ENCODE measurements around the gene SLC17A9.

SLC17A9 gene

DNA sequence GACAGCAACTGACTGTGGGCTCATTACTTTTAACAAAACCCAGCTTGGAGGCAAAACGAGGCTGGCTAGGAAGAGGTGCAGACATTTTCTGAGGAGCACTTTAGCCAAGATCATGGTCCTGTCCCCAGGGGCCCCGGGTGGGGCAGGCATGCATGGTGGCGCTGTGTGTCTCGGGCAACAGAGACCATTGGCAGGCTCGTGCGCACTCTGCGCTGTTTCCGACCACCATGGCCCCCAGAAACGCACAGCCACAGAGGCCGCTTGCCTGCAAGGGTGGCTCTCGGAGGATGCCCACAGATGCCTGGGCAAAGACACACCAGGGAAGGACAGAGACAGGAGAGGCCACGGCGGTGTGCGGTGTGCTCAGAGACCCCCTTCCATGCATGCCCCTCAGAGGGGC is 47.5 kb downstream of the SLC17A9 start:
- Mint-ChIP-seq H3K36me3 (no peaks in the 10 kb centered on the region), H3K4me1 (no peaks in the 10 kb centered on the region), H3K27me3 (peaks cover 97% of the 10 kb centered on the region), H3K27ac (no peak overlapping the region), H3K9me3 (no peaks in the 10 kb centered on the region), H3K4me3 (no peak overlapping the region)
- no peak for ATAC-seq

DNA sequence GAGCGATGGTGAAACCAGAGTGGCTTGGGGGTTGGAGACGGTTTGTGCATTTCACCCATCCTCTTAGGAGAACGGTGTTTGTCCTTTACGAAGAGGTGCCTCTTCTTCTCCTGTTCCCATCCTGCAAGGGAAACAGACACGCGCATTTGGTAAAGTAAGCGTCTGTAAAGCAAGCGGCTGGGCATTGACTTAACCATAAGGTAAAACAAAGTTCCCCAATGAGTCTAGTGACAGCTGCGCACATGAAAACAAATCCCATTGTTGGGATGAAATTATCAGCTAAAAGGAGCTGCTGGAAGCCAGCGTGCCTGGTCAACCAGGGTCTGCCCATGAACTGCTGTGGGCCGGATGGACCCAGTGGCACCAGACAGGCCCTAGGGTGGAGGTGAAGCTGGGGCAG is 48.4 kb downstream of the SLC17A9 start:
- no peak overlapping the region for H3K27ac Mint-ChIP-seq
- no peak overlapping the region for H3K4me3 Mint-ChIP-seq
- ATAC-seq, result no peak
- peaks cover 94% of the 10 kb centered on the region for H3K27me3 Mint-ChIP-seq
- no peaks in the 10 kb centered on the region for H3K4me1 Mint-ChIP-seq
- H3K36me3 Mint-ChIP-seq, result no peaks in the 10 kb centered on the region
- no peaks in the 10 kb centered on the region for H3K9me3 Mint-ChIP-seq

DNA sequence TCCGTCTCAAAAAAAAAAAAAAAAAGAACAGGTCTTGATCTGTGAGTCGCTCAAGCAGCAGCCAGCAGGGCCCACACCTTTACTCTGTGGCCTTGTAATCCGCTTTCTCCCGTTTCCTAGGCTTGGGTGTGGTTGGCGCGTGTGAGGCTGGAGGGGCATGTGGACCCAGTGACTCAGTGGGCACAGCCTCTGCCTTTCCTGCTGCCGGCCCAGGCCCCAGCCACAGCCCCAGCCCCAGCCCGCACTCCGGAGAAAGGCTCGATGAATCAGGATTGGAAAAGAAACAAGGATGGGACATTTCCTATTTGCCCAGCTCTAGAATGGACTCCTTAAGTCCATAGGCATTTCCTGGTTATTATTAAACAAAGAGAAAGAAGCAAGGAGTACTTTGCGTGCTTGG is 50.0 kb downstream of the SLC17A9 start:
- Mint-ChIP-seq H3K4me1 (no peaks in the 10 kb centered on the region), H3K27me3 (peaks cover 83% of the 10 kb centered on the region), H3K9me3 (no peaks in the 10 kb centered on the region), H3K4me3 (no peak overlapping the region), H3K36me3 (no peaks in the 10 kb centered on the region), H3K27ac (no peak overlapping the region)
- ATAC-seq, result no peak

DNA sequence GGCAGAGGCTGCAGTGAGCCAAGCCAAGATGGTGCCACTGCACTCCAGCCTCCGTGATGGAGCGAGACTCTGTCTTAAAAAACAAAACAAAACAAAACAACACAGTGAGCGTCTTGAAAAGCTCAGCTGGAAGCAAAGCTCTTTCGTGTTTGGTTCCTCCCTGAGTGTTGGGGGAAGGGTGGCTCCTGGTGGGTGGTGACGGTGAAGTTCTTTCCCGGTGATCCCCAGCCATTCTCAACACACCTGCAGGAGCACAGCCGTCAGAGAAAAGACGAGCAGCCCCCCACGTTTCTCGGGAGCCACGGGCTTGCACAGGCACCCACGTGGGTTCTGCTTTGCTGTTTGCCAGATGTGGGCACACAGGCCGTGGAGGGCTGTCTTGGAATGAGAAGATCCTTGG is 51.0 kb downstream of the SLC17A9 start:
- Mint-ChIP-seq H3K27me3 (peaks cover 83% of the 10 kb centered on the region), H3K4me1 (peaks cover 10% of the 10 kb centered on the region), H3K9me3 (no peaks in the 10 kb centered on the region), H3K4me3 (no peak overlapping the region), H3K27ac (no peak overlapping the region), H3K36me3 (no peaks in the 10 kb centered on the region)
- no peak for ATAC-seq

DNA sequence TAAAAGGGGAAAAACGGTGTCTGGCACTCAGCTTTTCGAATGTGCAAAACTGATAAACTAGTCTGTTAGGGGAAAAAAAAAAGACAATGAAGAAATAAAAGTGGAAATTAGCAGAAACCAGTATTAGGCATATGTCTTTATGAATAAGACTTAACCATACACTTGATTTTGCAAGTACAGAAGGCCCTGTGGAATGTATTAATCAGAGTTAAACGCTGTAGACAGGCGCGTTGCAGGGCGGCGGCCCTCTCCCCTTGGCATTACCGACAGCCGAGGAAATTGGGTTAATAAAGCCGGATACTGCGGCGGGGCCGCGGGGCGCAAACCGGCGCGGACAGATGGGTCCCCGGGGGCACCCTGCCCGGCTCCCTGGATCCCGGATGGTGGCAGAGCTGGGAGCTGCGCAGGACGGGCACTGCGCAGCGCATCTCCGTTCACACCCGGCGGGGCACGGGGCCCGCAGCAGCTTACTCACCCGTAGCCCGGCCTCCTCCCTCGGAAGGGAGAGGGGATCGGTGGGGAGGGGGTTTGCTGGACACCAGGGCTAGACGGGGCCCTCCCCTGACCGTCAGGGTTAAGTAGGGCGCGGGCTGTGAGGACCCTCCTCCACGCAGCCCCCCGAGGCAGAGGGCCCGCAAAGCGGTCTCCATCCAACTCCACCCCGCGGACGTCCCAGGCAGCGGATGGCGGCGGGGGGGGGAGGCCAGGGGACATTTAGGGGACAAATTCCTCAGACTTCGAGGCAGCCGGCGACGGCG is 52.3 kb downstream of the SLC17A9 start:
- H3K36me3 Mint-ChIP-seq, result no peaks in the 10 kb centered on the region
- no peak overlapping the region for H3K4me3 Mint-ChIP-seq
- no peak overlapping the region for H3K27ac Mint-ChIP-seq
- H3K27me3 Mint-ChIP-seq, result peaks cover 81% of the 10 kb centered on the region
- no peaks in the 10 kb centered on the region for H3K9me3 Mint-ChIP-seq
- peaks cover 22% of the 10 kb centered on the region for H3K4me1 Mint-ChIP-seq
- ATAC-seq, result no peak

DNA sequence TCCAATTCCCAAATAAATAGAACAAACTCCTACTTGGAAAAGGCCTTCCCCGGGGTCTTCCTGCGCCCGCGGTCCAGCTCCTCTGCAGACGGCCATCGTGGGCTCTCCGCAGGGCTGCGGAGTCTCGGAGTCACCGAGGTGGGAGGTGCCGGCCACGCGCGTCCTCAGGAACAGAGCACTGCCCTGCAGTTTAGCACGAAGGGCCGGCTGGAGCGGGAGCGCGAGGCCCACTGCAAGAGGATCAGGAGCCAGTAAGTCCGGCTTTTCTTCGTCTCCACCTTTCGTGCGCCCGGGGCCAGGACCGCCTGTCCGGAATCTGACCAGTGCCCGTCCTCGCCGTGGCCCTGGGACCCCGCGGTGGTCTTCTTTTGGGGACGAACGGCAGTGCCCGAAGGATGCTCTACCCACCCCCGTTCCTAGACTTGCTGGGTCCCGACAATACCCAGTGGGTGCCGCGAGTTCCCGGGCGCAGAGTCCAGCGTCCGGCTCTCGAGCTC is 52.9 kb downstream of the SLC17A9 start:
- Mint-ChIP-seq H3K4me1 (peaks cover 28% of the 10 kb centered on the region), H3K9me3 (no peaks in the 10 kb centered on the region), H3K27ac (no peak overlapping the region), H3K36me3 (no peaks in the 10 kb centered on the region), H3K27me3 (peaks cover 81% of the 10 kb centered on the region), H3K4me3 (peak overlapping the region; percentile 14)
- no peak for ATAC-seq

DNA sequence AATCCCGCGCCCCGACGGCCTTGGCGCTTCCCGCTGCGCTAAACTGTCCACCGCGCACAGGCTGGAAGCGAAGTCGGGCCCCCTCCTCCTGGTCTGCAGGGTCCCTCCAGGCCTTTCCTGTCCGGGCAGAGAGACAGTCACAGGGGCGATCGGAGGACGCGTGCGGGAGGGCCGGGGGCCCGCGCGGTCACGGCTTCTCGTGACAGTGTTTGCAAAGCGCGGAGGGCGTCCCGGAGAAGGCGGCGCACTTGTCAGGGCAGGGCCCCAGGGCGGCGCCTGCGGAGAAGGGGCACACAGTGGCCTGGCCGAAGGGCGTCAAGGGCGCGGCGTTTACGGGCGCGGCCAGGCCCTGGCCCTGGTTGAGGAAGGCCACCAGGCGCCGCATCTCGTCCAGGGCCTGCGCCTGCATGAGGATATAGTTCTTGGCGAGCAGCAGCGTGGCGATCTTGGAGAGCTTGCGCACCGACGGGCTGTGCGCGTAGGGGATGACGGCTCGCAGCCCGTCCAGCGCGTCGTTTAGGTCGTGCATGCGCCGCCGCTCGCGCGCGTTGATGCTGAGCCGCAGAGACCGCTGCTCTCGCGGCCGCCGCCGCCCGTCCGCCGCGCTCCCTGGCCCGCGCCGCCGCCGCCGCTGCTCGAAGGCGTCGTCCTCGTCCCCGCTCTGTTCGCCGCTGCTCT is 53.5 kb downstream of the SLC17A9 start:
- Mint-ChIP-seq H3K4me3 (peak overlapping the region; percentile 14), H3K36me3 (no peaks in the 10 kb centered on the region), H3K27me3 (peaks cover 81% of the 10 kb centered on the region), H3K4me1 (peaks cover 31% of the 10 kb centered on the region), H3K9me3 (no peaks in the 10 kb centered on the region), H3K27ac (no peak overlapping the region)
- ATAC-seq, result no peak

DNA sequence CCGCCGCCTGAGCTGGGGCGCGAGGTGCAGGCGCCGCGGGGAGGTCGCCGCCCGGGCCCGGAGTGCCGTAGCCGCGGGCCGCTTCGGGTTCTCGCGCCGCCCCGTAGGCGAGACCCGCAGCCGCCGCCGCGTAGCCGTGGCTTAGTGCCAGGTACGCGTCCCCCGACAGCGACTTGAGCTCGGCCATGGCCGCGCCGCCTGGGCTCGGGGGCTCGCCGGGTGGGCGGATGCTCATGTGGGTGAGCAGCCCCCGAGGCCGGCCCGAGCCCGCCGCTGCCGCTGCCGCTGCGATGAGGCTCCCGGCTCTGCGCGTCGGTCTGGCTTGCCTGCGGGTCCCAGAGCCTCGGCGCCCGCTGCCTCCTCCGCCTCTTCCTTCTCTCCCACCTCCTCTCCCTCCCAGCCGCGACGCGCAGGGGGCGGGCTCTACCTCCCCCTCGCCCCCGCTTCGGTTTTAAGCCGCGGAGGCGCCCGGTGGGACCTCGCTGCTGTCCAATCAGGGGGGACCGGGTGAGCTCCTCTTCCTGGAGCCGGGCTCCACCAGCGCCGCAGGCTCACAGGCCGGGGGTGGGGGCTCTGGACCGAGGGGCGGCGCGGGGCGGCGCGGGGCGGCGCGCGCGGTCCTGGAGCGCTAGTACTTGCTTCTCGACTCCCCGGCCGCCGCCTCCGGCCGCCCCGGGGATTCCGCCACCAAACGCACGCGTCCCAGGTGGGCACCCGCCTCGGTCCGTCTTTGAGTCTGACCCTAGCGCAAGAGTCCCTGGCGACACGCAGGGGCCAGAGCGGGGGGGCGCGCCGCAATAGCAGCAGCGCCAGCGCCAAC is 54.2 kb downstream of the SLC17A9 start, which contains the start of gene BHLHE23:
Gene BHLHE23, minus strand, starts transcription at position 425 of the 820 bp plus-strand sequence. Its CDS starts 190 bp downstream, at position 235.
- peak within 1 kb of the TSS; percentile 48 for H3K27ac Mint-ChIP-seq
- H3K4me3 Mint-ChIP-seq, result peak within 1 kb of the TSS; percentile 14
- peaks cover 31% of the 10 kb centered on the region for H3K4me1 Mint-ChIP-seq
- no peaks in the 10 kb centered on the region for H3K36me3 Mint-ChIP-seq
- no peaks in the 10 kb centered on the region for H3K9me3 Mint-ChIP-seq
- ATAC-seq, result no peak
- peaks cover 74% of the 10 kb centered on the region for H3K27me3 Mint-ChIP-seq

DNA sequence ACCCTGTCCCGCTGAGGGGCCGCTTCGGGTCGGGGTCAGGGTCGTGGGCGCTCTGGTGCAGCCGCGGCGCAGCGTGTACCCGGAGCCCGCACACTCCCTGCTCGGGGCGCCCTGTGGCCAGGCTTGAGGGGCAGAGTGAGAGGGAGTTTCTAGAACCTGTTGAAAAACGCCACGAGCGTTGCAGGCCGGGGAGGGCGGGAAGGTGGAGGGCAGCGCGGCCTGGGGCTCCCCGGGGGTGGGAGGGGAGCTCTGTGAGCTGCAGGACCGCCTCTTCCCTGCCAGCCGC is 54.8 kb downstream of the SLC17A9 start:
- peaks cover 31% of the 10 kb centered on the region for H3K4me1 Mint-ChIP-seq
- H3K36me3 Mint-ChIP-seq, result no peaks in the 10 kb centered on the region
- H3K27me3 Mint-ChIP-seq, result peaks cover 68% of the 10 kb centered on the region
- no peaks in the 10 kb centered on the region for H3K9me3 Mint-ChIP-seq
- no peak overlapping the region for H3K27ac Mint-ChIP-seq
- H3K4me3 Mint-ChIP-seq, result no peak overlapping the region
- ATAC-seq, result no peak

DNA sequence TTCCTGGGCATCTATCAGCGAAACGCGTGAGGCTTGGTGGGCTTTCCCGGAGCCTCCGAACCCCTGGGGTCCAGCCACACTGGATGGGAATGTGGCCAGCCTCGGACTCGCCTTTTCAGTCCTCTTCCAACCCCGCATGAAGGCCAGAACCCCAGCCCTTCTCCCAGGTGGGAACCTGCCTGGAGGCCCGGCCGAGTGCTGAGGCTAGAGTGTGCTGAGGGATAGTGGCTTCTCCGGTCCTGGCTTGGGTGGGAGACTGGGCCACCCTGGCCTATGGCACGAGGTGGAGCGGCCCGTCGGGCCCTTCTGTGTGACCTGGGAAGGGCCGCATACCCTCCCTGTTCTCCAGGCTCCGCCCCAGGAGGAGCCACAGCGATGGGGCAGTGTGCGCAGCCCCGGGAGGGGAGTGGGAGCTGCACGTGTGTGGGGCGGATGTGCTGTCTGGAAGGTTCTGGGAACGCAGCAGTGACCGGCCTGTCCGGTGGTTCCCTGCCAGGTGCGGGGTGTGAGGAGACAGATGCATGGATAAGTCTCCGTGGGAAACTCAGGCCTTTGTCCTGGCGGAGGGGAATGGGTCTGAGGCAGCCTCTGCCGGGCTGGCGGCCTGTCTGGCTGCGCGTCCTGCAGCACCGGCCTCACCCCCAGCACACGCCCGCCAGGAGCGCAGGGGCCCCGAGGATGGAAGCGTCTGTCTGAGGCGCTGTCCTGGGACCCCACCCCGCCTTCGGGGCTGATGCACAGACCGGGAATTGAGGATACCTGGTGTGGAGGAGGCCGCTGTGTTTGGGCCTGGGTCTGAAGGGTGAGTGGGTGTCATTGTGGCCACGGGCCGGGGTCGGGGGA is 55.4 kb downstream of the SLC17A9 start:
- peak overlapping the region; percentile 34 for H3K4me3 Mint-ChIP-seq
- H3K27me3 Mint-ChIP-seq, result peaks cover 67% of the 10 kb centered on the region
- no peak for ATAC-seq
- no peaks in the 10 kb centered on the region for H3K9me3 Mint-ChIP-seq
- H3K27ac Mint-ChIP-seq, result peak overlapping the region; percentile 48
- H3K4me1 Mint-ChIP-seq, result peaks cover 31% of the 10 kb centered on the region
- no peaks in the 10 kb centered on the region for H3K36me3 Mint-ChIP-seq

DNA sequence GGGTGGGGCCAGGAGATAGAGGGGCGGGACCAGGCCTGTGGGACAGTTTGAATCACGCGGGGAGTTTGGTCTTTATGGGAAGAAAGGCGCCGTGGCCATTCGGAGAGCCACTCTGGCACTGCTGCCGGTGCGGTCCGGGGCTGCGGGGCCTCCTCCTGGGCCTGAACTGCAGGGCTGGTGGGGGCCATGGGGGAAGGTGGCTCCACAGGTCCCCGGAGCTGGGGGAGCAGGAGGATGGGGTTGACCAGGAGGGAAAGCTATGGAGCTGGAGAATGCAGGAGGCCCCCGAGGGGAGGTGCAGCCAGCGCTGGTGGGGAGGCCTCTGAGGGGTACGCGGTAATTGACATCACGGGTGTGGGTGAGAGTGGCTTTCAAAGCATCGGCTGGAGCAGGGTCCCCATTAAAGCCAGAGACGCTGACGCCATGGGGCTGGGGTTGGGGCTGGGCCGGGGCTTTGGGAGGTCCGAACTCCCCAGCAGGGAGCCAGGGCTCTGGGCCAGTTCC is 56.1 kb downstream of the SLC17A9 start:
- peaks cover 31% of the 10 kb centered on the region for H3K4me1 Mint-ChIP-seq
- peaks cover 68% of the 10 kb centered on the region for H3K27me3 Mint-ChIP-seq
- no peak for ATAC-seq
- peak overlapping the region; percentile 48 for H3K27ac Mint-ChIP-seq
- H3K9me3 Mint-ChIP-seq, result peaks cover 7% of the 10 kb centered on the region
- H3K36me3 Mint-ChIP-seq, result peaks cover 5% of the 10 kb centered on the region
- H3K4me3 Mint-ChIP-seq, result peak overlapping the region; percentile 34

DNA sequence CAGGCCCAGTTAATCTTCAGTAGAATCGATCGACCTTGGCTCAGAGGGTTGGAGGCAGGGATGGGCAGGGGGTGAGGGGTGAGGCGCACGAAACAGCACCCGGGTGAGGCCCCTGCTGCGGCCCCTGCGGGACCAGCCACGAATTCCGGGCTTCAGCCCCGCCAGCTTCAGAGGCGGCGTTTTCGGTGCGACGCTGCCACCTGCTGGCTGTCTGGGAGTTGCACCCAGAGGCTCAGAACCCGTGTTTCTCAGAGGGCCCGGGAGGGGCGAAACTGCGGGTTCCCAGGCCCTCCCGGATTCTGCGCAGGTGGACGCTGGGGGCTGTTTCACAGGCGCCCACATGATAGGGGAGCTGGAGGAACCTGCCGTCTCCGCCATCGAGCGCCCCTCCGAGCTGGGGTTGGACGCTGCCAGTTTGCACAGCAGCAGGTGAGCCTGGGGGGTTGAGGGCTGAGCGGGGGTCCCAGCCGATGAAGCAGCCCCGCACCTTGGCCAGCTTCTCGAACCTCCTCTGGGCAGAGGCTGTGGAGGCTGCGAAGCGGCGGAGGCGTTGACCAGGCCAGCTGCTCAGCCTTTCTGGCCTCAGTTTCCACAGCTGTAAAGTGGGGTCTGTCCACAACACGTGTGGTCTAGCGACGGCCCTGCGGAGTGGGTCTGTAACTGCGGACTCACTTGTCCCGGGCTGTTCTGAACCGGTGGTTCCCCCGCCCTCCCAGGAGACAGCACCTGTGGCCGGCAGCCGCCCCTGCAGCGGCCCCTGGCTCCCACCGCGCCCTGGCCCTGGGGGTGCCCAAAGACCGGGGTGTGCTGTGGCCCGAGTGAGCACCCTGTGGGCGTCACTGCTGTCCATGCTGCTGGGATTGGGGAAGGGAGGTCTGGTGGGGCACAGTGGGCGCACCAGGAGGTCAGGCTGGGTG is 56.8 kb downstream of the SLC17A9 start:
- Mint-ChIP-seq H3K4me3 (peak overlapping the region; percentile 21), H3K27me3 (peaks cover 68% of the 10 kb centered on the region), H3K4me1 (peaks cover 31% of the 10 kb centered on the region)

DNA sequence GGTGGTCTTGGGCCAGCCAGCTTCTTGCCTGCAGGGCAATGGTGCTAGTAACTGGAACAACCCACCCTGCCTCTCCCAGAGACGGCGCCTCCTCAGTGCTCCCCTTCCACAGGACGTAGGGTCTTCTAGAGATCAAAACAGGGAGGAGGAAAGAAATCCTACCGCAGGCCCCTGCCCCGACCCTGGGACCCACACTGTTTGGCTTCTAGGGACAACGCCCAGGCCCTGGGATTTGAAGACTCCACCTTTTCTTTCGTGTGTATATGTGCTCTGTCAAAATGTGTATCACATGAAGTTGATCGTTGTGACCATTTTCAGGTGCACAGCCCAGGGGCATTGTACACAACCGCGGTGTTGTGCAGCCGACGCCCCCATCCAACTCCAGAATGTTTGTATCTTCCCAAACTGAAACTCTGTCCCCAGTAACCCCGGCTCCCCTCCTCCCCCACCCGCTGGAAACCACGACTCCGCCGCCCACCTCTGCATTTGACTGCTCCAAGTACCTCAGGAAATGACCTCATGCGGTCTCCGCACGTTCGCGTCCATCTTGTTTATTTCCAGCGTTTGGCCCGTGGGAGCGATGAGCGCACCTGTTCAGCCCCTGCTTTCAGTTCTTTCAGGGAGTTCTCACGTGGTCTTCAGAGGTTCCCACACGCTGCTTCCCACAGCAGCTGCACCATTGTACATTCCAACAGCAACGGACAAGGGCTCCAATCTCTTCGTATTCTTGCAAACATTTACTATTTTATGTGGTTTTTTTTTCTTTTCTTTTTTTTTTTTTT is 57.7 kb downstream of the SLC17A9 start:
- Mint-ChIP-seq H3K9me3 (peaks cover 15% of the 10 kb centered on the region), H3K27ac (peak overlapping the region; percentile 59), H3K27me3 (peaks cover 72% of the 10 kb centered on the region), H3K4me3 (peak overlapping the region; percentile 76), H3K4me1 (peaks cover 31% of the 10 kb centered on the region), H3K36me3 (peaks cover 18% of the 10 kb centered on the region)
- peak; percentile 64 for ATAC-seq

More for the DNA sequence above, 56.8 kb downstream of the SLC17A9 start:
- peak overlapping the region; percentile 48 for H3K27ac Mint-ChIP-seq
- peak; percentile 81 for ATAC-seq
- H3K9me3 Mint-ChIP-seq, result peaks cover 12% of the 10 kb centered on the region
- H3K36me3 Mint-ChIP-seq, result peaks cover 12% of the 10 kb centered on the region

Measured in stimulated activated memory B cell treated with anti-CD40 and anti-IgM and Interleukin-4, amounts not matched to agents 10 μg/mL and 1 μg/mL and 100 μg/mL, for 72 hours (primary cell).